Sigmoid colon (tissue), 3 donors: ENCODE measurements around the gene PDE11A.

ENCODE experiments used
- POLR2A ChIP-seq, 2 donors: fragments of 450-650 bp; IDR thresholded peaks; one replicate each; pipeline ENCODE4 v1.6.1; 2016; ENCODE audit warnings: antibody characterized with exemption in 2 of 2, mild to moderate bottlenecking in 2 of 2, moderate library complexity in 2 of 2
- TF ChIP-seq, protein P1 (sequence below), 4 experiments: fragments of 450-650 bp in 3 of 4; fragments of 200-600 bp in 1 of 4; IDR thresholded peaks; one replicate each; pipeline ENCODE4 v1.5.1; 2016 to 2019; ENCODE audit warnings: antibody characterized with exemption in 4 of 4, mild to moderate bottlenecking in 3 of 4, moderate library complexity in 2 of 4

DNA sequence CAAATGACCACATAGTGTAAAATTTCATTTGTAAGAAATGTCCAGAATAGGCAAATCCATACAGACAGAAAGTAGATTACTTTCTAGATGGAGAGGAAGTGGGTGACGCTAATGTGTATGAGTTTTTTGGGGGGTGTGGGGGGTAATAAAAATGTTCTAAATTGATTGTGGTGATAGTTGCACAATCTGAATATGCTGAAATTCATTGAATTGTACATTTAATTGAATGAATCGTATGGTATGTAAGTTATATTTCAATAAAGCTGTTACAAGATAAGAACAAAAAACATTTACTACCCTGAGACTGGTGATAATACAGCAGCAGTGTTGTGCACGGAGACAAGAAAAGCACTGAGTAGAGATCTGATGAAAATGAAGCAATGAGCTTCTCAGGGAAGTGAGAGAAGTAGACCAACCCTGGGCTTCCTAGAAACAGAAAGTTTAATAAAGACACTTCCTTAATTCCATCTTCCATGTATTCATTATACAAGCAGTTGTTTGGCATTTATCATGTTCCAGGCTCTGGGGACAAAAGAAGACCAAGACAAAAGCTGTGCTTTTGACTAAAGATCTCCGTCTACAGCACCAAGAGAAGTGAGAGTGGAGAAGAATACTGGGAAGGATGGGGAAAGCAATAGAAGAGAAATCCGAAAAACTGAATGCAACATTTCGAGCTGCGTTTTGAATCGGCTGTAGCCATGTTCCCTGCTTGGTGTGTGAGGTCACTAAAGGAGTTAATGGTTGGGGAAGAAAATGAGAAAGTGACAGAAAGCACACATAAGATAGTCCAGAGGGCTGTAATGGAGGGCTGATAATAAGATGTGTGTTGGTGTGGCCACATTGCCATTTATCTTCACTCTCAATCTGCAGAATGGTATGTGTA is 1.8 kb upstream of the PDE11A start:
- no peak for TF ChIP-seq POLR2A (IDR thresholded peaks at IDR 0.05)
- TF ChIP-seq, protein P1, sequence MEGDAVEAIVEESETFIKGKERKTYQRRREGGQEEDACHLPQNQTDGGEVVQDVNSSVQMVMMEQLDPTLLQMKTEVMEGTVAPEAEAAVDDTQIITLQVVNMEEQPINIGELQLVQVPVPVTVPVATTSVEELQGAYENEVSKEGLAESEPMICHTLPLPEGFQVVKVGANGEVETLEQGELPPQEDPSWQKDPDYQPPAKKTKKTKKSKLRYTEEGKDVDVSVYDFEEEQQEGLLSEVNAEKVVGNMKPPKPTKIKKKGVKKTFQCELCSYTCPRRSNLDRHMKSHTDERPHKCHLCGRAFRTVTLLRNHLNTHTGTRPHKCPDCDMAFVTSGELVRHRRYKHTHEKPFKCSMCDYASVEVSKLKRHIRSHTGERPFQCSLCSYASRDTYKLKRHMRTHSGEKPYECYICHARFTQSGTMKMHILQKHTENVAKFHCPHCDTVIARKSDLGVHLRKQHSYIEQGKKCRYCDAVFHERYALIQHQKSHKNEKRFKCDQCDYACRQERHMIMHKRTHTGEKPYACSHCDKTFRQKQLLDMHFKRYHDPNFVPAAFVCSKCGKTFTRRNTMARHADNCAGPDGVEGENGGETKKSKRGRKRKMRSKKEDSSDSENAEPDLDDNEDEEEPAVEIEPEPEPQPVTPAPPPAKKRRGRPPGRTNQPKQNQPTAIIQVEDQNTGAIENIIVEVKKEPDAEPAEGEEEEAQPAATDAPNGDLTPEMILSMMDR (IDR thresholded peaks at IDR 0.05) = no peak
